Panc1 (cell line): ENCODE measurements around the gene RPS28. TPM values are rescaled to one million over a fixed set of nuclear protein-coding genes. Genes with fewer than 3 reads are reported as not detected.

Source experiments
- ATAC-seq: fragments of 200-7000 bp; cut with Tn5 transposase; 2 replicates; pipeline ENCODE4 v1.9.1; 2020; ENCODE audit warnings: mild to moderate bottlenecking, moderate library complexity
- BruUV-seq: library from RNA; stranded (reverse); fragments of 400-500 nt; replicated peaks from 2 replicates; lab custom pipeline; 2021; lab: Mats Ljungman, UMichigan
- CTCF ChIA-PET: fragments of 300-600 bp; sonication (Branson Sonifier 250); formaldehyde crosslinking; loops from one replicate; lab custom pipeline; 2022; ENCODE audit warnings: antibody characterized with exemption; lab: Charles Lee
- POLR2A ChIA-PET: fragments of 300-600 bp; sonication (Branson Sonifier 250); formaldehyde crosslinking; loops from one replicate; lab custom pipeline; 2022; ENCODE audit warnings: antibody characterized with exemption; lab: Charles Lee
- DNase-seq: peaks from one replicate; pipeline ENCODE4 v3.0.0-alpha.2; 2010; ENCODE audit warnings: low read depth, low spot score
- H3K27ac ChIP-seq: 2 replicates; pipeline ENCODE4 v1.5.1; 2011; ENCODE audit warnings: mild to moderate bottlenecking, low read length, inconsistent platforms
- H3K27me3 ChIP-seq: fragments of 200-500 bp; sonication (Bioruptor generic); 2 replicates; pipeline ENCODE4 v1.6.0; 2014; ENCODE audit warnings: low read length, inconsistent platforms; ENCODE audit not compliant: control insufficient read depth, insufficient read depth
- H3K36me3 ChIP-seq: fragments of 200-500 bp; sonication (Bioruptor generic); 2 replicates; pipeline ENCODE4 v1.5.1; 2014; ENCODE audit warnings: inconsistent platforms, mild to moderate bottlenecking, low read length, moderate library complexity; ENCODE audit not compliant: control insufficient read depth, insufficient read depth
- H3K4me1 ChIP-seq: 2 replicates; pipeline ENCODE4 v1.5.1; 2011; ENCODE audit warnings: inconsistent platforms, mild to moderate bottlenecking, low read length, moderate library complexity; ENCODE audit not compliant: control insufficient read depth, insufficient read depth
- H3K4me3 ChIP-seq, 2 experiments: 2 replicates each; pipeline ENCODE4 v1.5.1; 2011 to 2012; ENCODE audit warnings: low read depth in 2 of 2, low read length in 2 of 2, mild to moderate bottlenecking in 2 of 2, inconsistent platforms in 1 of 2, moderate library complexity in 1 of 2
- H3K9me3 ChIP-seq: fragments of 200-500 bp; sonication (Bioruptor generic); 2 replicates; pipeline ENCODE4 v1.5.1; 2014; ENCODE audit warnings: low read depth, mild to moderate bottlenecking, inconsistent platforms, low read length, moderate library complexity; ENCODE audit not compliant: control insufficient read depth, insufficient read depth
- POLR2AphosphoS5 ChIP-seq: IDR thresholded peaks from 2 replicates; pipeline ENCODE4 v1.6.1; 2012; ENCODE audit warnings: mild to moderate bottlenecking, low read depth, low read length, moderate library complexity
- SIN3A ChIP-seq: IDR thresholded peaks from 2 replicates; pipeline ENCODE4 v1.6.1; 2012; ENCODE audit warnings: low read depth, mild to moderate bottlenecking, low read length, moderate library complexity, borderline replicate concordance; ENCODE audit not compliant: insufficient read depth
- TCF7L2 ChIP-seq: IDR thresholded peaks from 2 replicates; pipeline ENCODE4 v1.6.1; 2011; ENCODE audit warnings: mild to moderate bottlenecking, low read depth, low read length, inconsistent platforms
- in situ Hi-C: cut with HindIII; loops from 2 replicates; pipeline ENCODE4 v1.10.0; 2016; ENCODE audit warnings: low sequenced_read_pairs, low pct_unique_long_range_greater_than_20kb
- intact Hi-C: fragments of 100-400 bp; cut with micrococcal nuclease; formaldehyde crosslinking; loops from one replicate; pipeline ENCODE4 v1.10.0; 2022; ENCODE audit not compliant: unreplicated experiment
- total RNA-seq: library from RNA; stranded (reverse); gene quantifications from one replicate; pipeline ENCODE4 v1.2.1, GENCODE V29; 2021; ENCODE audit not compliant: unreplicated experiment
- TF ChIP-seq, protein P1 (sequence below), 2 experiments: IDR thresholded peaks; 2 replicates each; pipeline ENCODE4 v1.6.1; 2011 to 2012; ENCODE audit warnings: low read depth in 2 of 2, control low read depth in 1 of 2, low read length in 1 of 2, mild to moderate bottlenecking in 1 of 2, moderate library complexity in 1 of 2; ENCODE audit not compliant: insufficient read depth in 1 of 2
- TF ChIP-seq, protein P2 (sequence below): fragments of 450-650 bp; IDR thresholded peaks from 2 replicates; pipeline ENCODE4 v1.5.1; 2017; ENCODE audit warnings: mild to moderate bottlenecking

RPS28 gene
- total RNA-seq, 1 experiment from 2014 or later, result 1,096 TPM

DNA sequence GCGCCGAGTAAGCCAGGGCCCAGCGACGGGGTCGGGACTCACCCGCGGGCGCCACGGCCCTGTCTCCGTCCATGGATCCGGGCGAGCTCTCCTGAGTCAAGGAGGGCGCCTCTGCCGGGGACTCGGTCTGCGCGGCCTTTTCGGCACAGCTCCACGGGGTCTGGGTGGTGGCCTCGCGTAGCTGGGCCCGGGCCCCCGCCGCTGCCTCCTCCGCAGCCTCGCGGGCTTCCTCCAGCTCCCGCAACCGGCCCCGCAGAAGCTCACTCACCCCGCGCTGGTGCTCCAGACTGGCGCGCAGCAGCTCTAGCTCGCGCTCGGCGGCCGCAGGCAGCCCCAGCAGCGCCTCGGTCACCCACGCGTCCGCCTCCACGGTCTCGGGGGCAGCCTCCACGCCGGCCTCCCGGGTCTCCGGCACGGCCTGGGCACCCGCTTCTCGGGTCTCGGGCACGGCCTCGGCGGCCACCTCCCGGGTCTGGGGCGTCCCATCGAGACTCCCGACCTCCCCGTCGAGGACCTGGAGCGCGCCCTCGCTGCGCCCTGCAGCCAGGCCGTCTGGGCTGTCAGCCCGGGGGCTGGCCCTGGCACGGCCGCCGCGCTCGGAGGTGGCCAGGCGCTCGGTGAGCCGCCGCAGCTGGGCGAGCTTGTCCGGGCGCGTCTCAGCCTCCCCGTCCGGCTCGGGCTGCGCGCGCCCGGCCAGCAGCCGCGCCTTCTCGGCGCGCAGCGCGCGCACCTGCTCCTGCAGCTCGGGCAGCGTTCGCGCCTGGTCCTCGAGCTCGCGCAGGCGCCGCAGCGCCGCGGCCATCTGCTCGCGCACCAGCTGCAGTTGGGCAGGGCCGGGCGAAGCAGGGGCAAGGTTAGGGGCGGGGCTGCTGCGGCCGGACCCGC lies 13.4 kb downstream of the RPS28 start:
- Histone ChIP-seq H3K27me3 (no peaks in the 10 kb centered on the region; the same call in 1 of the 2 replicates), H3K36me3 (no peaks in the 10 kb centered on the region), H3K27ac (no peak overlapping the region), H3K4me3 (peak overlapping the region in 1 of 2 experiments; percentile 31; a peak in 3 of 4 replicates), H3K4me1 (no peaks in the 10 kb centered on the region), H3K9me3 (no peaks in the 10 kb centered on the region)
- intact Hi-C loops (no loop called here), in situ Hi-C loops (no loop called here)
- TF ChIP-seq POLR2AphosphoS5, result no peak
- TF ChIP-seq TCF7L2, result no peak
- no peak for TF ChIP-seq SIN3A
- TF ChIP-seq, protein P1, sequence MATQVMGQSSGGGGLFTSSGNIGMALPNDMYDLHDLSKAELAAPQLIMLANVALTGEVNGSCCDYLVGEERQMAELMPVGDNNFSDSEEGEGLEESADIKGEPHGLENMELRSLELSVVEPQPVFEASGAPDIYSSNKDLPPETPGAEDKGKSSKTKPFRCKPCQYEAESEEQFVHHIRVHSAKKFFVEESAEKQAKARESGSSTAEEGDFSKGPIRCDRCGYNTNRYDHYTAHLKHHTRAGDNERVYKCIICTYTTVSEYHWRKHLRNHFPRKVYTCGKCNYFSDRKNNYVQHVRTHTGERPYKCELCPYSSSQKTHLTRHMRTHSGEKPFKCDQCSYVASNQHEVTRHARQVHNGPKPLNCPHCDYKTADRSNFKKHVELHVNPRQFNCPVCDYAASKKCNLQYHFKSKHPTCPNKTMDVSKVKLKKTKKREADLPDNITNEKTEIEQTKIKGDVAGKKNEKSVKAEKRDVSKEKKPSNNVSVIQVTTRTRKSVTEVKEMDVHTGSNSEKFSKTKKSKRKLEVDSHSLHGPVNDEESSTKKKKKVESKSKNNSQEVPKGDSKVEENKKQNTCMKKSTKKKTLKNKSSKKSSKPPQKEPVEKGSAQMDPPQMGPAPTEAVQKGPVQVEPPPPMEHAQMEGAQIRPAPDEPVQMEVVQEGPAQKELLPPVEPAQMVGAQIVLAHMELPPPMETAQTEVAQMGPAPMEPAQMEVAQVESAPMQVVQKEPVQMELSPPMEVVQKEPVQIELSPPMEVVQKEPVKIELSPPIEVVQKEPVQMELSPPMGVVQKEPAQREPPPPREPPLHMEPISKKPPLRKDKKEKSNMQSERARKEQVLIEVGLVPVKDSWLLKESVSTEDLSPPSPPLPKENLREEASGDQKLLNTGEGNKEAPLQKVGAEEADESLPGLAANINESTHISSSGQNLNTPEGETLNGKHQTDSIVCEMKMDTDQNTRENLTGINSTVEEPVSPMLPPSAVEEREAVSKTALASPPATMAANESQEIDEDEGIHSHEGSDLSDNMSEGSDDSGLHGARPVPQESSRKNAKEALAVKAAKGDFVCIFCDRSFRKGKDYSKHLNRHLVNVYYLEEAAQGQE (IDR thresholded peaks at IDR 0.05; ENCODE audit: insufficient read depth in 1 of 2, low read depth in 2 of 2, low read length in 1 of 2), result no peak
- TF ChIP-seq, protein P2, sequence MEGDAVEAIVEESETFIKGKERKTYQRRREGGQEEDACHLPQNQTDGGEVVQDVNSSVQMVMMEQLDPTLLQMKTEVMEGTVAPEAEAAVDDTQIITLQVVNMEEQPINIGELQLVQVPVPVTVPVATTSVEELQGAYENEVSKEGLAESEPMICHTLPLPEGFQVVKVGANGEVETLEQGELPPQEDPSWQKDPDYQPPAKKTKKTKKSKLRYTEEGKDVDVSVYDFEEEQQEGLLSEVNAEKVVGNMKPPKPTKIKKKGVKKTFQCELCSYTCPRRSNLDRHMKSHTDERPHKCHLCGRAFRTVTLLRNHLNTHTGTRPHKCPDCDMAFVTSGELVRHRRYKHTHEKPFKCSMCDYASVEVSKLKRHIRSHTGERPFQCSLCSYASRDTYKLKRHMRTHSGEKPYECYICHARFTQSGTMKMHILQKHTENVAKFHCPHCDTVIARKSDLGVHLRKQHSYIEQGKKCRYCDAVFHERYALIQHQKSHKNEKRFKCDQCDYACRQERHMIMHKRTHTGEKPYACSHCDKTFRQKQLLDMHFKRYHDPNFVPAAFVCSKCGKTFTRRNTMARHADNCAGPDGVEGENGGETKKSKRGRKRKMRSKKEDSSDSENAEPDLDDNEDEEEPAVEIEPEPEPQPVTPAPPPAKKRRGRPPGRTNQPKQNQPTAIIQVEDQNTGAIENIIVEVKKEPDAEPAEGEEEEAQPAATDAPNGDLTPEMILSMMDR, result no peak
- POLR2A ChIA-PET, result interaction anchor here (0.5 kb wide), 1 partner anchor 10 kb away, joined by 3 read pairs; no protein-coding TSS in a partner anchor
- DNase-seq (no peak), ATAC-seq (peak; percentile 91)
- CTCF ChIA-PET, result interaction anchor here (0.5 to 0.7 kb wide), 2 partner anchors 22 to 30 kb away, joined by 3 to 4 read pairs; no protein-coding TSS in a partner anchor
- BruUV-seq, result no TSS peak

DNA sequence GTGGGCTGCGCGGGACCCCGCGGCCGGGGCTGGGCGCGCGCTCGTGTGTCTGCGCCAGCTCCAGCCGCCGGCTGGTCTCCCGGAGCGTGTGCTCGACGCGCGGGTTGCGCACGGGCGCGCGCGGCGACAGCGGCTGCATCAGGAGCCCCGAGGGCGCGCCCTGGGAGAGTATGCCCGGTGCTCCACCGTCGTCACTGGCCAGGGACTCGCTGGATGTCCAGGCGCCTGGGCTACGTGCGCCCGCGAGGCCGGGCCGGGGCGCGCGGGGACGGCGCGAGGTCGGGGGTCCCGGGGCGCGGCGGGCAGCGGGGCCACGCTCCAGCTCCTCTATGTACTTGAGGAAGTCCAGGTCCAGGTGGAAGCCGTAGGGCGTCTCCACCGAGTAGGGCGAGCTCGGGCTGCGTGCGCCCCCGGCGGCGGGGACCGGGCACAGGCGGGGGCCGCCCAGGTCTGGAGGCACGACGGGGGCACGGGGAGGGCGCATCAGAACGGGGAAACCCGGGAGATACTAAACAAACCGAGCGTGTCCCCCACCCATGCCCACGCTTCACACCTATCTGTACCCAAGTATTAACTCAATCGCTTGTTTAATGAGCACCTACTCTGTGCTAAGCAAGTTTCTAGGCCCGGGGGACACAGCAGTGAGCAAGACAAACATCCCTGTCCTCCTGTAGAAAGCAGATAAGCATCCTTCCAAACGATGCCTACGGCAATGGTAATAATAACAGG lies 14.2 kb downstream of the RPS28 start:
- Histone ChIP-seq H3K36me3 (no peaks in the 10 kb centered on the region), H3K4me3 (peak overlapping the region in 1 of 2 experiments; percentile 31; a peak in 3 of 4 replicates), H3K9me3 (no peaks in the 10 kb centered on the region), H3K4me1 (no peaks in the 10 kb centered on the region), H3K27ac (no peak overlapping the region), H3K27me3 (no peaks in the 10 kb centered on the region; the same call in 1 of the 2 replicates)
- intact Hi-C loops (no loop called here), in situ Hi-C loops (no loop called here)
- no TSS peak for BruUV-seq
- DNase-seq (no peak), ATAC-seq (peak; percentile 73)
- ChIA-PET CTCF (interaction anchor here (0.7 kb wide), 1 partner anchor 31 kb away, joined by 4 read pairs; no protein-coding TSS in a partner anchor), POLR2A (interaction anchor here (0.5 kb wide), 1 partner anchor 160 kb away, joined by 3 read pairs; no protein-coding TSS in a partner anchor)
- TF ChIP-seq POLR2AphosphoS5, result no peak
- TF ChIP-seq, protein P1 (IDR thresholded peaks at IDR 0.05; ENCODE audit: insufficient read depth in 1 of 2, low read depth in 2 of 2, low read length in 1 of 2), result no peak
- TF ChIP-seq TCF7L2, result no peak
- TF ChIP-seq, protein P2, result peak; percentile 62; the same call in 1 of the 2 replicates
